ENCODE data around the gene IFNL3.

GRCh38 chr19:39232708-39233107 is 12.1 kb downstream of the IFNL3 start:
- TF ChIP-seq CTCF (CRISPR knock-in tag; IDR thresholded peaks at IDR 0.05) = no peak
- TF ChIP-seq STAG1 (CRISPR knock-in tag; IDR thresholded peaks at IDR 0.05) = no peak
- no peak for TF ChIP-seq ZNF326 (CRISPR knock-in tag; IDR thresholded peaks at IDR 0.05; ENCODE audit: borderline replicate concordance)
- no peak for TF ChIP-seq BHLHE40 (IDR thresholded peaks at IDR 0.05; ENCODE audit: low read length)
- no peak for TF ChIP-seq EZH2 (conservative IDR thresholded peaks at IDR 0.05; ENCODE audit: low read depth, low read length)
- TF ChIP-seq RXRA (CRISPR knock-in tag; IDR thresholded peaks at IDR 0.05) = no peak
- TF ChIP-seq ZSCAN29 (CRISPR knock-in tag; conservative IDR thresholded peaks at IDR 0.05) = no peak
- TF ChIP-seq, protein P1, sequence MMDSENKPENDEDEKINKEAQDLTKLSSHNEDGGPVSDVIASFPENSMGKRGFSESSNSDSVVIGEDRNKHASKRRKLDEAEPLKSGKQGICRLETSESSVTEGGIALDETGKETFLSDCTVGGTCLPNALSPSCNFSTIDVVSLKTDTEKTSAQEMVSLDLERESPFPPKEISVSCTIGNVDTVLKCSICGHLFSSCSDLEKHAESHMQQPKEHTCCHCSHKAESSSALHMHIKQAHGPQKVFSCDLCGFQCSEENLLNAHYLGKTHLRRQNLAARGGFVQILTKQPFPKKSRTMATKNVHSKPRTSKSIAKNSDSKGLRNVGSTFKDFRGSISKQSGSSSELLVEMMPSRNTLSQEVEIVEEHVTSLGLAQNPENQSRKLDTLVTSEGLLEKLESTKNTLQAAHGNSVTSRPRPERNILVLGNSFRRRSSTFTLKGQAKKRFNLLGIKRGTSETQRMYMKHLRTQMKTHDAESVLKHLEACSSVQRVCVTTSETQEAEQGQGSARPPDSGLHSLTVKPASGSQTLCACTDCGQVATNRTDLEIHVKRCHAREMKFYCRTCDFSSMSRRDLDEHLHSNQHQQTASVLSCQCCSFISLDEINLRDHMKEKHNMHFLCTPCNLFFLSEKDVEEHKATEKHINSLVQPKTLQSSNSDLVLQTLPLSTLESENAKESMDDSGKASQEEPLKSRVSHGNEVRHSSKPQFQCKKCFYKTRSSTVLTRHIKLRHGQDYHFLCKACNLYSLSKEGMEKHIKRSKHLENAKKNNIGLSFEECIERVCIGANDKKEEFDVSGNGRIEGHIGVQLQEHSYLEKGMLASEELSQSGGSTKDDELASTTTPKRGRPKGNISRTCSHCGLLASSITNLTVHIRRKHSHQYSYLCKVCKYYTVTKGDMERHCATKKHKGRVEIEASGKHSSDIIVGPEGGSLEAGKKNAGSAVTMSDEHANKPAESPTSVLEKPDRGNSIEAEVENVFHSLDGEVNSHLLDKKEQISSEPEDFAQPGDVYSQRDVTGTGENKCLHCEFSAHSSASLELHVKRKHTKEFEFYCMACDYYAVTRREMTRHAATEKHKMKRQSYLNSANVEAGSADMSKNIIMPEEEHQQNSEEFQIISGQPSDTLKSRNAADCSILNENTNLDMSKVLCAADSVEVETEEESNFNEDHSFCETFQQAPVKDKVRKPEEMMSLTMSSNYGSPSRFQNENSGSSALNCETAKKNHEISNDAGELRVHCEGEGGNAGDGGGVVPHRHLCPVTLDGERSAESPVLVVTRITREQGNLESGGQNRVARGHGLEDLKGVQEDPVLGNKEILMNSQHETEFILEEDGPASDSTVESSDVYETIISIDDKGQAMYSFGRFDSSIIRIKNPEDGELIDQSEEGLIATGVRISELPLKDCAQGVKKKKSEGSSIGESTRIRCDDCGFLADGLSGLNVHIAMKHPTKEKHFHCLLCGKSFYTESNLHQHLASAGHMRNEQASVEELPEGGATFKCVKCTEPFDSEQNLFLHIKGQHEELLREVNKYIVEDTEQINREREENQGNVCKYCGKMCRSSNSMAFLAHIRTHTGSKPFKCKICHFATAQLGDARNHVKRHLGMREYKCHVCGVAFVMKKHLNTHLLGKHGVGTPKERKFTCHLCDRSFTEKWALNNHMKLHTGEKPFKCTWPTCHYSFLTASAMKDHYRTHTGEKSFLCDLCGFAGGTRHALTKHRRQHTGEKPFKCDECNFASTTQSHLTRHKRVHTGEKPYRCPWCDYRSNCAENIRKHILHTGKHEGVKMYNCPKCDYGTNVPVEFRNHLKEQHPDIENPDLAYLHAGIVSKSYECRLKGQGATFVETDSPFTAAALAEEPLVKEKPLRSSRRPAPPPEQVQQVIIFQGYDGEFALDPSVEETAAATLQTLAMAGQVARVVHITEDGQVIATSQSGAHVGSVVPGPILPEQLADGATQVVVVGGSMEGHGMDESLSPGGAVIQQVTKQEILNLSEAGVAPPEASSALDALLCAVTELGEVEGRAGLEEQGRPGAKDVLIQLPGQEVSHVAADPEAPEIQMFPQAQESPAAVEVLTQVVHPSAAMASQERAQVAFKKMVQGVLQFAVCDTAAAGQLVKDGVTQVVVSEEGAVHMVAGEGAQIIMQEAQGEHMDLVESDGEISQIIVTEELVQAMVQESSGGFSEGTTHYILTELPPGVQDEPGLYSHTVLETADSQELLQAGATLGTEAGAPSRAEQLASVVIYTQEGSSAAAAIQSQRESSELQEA (CRISPR knock-in tag; IDR thresholded peaks at IDR 0.05; ENCODE audit: not compliant biosample characterization) = no peak
- TF ChIP-seq HMG20A (CRISPR knock-in tag; IDR thresholded peaks at IDR 0.05; ENCODE audit: borderline replicate concordance) = no peak
- no peak for TF ChIP-seq EP300 (IDR thresholded peaks at IDR 0.05; ENCODE audit: low read depth in 2 of 2, low read length in 2 of 2)
- no peak for TF ChIP-seq EP300 (CRISPR knock-in tag; IDR thresholded peaks at IDR 0.05; ENCODE audit: borderline replicate concordance)
